H1 (cell line): ENCODE data around the gene SCN8A. TPM values are rescaled to one million over a fixed set of nuclear protein-coding genes. Genes with fewer than 3 reads are reported as not detected.

Source experiments
- CTCF ChIA-PET: fragments of 300-600 bp; sonication (Branson Sonifier 250); formaldehyde crosslinking; loops from one replicate; lab custom pipeline; 2021; ENCODE audit not compliant: partially characterized antibody; lab: Charles Lee
- POLR2A ChIA-PET: fragments of 300-600 bp; sonication (Branson Sonifier 250); formaldehyde crosslinking; loops from one replicate; lab custom pipeline; 2021; ENCODE audit warnings: inconsistent platforms; ENCODE audit not compliant: partially characterized antibody; lab: Charles Lee
- DNase-seq, 2 experiments: peaks; one replicate each; pipeline versions ENCODE4 v3.0.0 to v3.0.0-alpha.2; 2010 to 2022; ENCODE audit warnings: low spot score in 2 of 2, low read depth in 1 of 2, mixed read lengths in 1 of 2
- FAIRE-seq: peaks from 2 replicates; lab custom pipeline; 2011; peaks lifted over from hg19 to GRCh38; lab: Jason Lieb, UNC
- H2AFZ ChIP-seq: 2 replicates; pipeline ENCODE4 v1.8.1; 2012; ENCODE audit warnings: low read length, inconsistent platforms
- H2AK5ac ChIP-seq: 2 replicates; pipeline ENCODE4 v1.6.1; 2013; ENCODE audit warnings: low read depth, low read length
- H2BK120ac ChIP-seq: replicated peaks from 2 replicates; pipeline ENCODE3; 2013; ENCODE audit warnings: low read depth, low read length, inconsistent platforms
- H2BK12ac ChIP-seq: 2 replicates; pipeline ENCODE4 v1.6.1; 2013; ENCODE audit warnings: low read depth, low read length
- H2BK15ac ChIP-seq: 2 replicates; pipeline ENCODE4 v1.6.1; 2013; ENCODE audit warnings: low read length
- H2BK20ac ChIP-seq: 2 replicates; pipeline ENCODE4 v1.6.1; 2013; ENCODE audit warnings: low read length
- H2BK5ac ChIP-seq: 2 replicates; pipeline ENCODE4 v1.6.1; 2013; ENCODE audit warnings: low read depth, low read length
- H3K14ac ChIP-seq: 2 replicates; pipeline ENCODE4 v1.6.1; 2013; ENCODE audit warnings: inconsistent platforms; ENCODE audit not compliant: insufficient read length
- H3K18ac ChIP-seq: 2 replicates; pipeline ENCODE4 v1.6.1; 2013; ENCODE audit warnings: low read length; ENCODE audit errors: extremely low read depth
- H3K23ac ChIP-seq: 2 replicates; pipeline ENCODE4 v1.6.1; 2013; ENCODE audit warnings: inconsistent platforms; ENCODE audit not compliant: insufficient read length
- H3K23me2 ChIP-seq: 2 replicates; pipeline ENCODE4 v1.6.1; 2013; ENCODE audit warnings: low read depth, low read length
- H3K27ac ChIP-seq: 2 replicates; pipeline ENCODE4 v1.6.1; 2011; ENCODE audit warnings: low read depth, low read length, inconsistent platforms
- H3K27me3 ChIP-seq, 4 experiments: replicated peaks in 1 of 4; 1 replicate in 1 of 4; 2 replicates in 3 of 4; pipeline versions ENCODE4 v1.6.1 to v1.8.1; 2011 to 2013; ENCODE audit warnings: low read length in 3 of 4, mild to moderate bottlenecking in 3 of 4, inconsistent platforms in 2 of 4, mixed read lengths in 2 of 4, moderate library complexity in 1 of 4; ENCODE audit not compliant: control insufficient read depth in 3 of 4, insufficient read depth in 3 of 4; ENCODE audit errors: extremely low read depth in 1 of 4
- H3K36me3 ChIP-seq, 4 experiments: 2 replicates each; pipeline versions ENCODE4 v1.6.1 to v1.8.1; 2011 to 2013; ENCODE audit warnings: mild to moderate bottlenecking in 4 of 4, low read length in 3 of 4, moderate library complexity in 2 of 4, control low read depth in 1 of 4, inconsistent platforms in 1 of 4; ENCODE audit not compliant: insufficient read depth in 4 of 4, control insufficient read depth in 2 of 4
- H3K4ac ChIP-seq: replicated peaks from 2 replicates; pipeline ENCODE3; 2013; ENCODE audit warnings: low read length, low read depth, mixed read lengths, inconsistent platforms; ENCODE audit not compliant: insufficient read length
- H3K4me1 ChIP-seq, 4 experiments: replicated peaks in 1 of 4; 1 replicate in 1 of 4; 2 replicates in 3 of 4; pipeline versions ENCODE4 v1.6.1 to v1.8.1; 2011 to 2013; ENCODE audit warnings: low read length in 3 of 4, inconsistent platforms in 2 of 4, mixed read lengths in 1 of 4; ENCODE audit not compliant: insufficient read depth in 4 of 4, control insufficient read depth in 3 of 4
- H3K4me2 ChIP-seq, 2 experiments: 2 replicates each; pipeline versions ENCODE4 v1.6.1 to v1.8.1; 2011 to 2013; ENCODE audit warnings: low read depth in 2 of 2, low read length in 2 of 2, control low read depth in 1 of 2, inconsistent platforms in 1 of 2, mild to moderate bottlenecking in 1 of 2; ENCODE audit not compliant: insufficient read depth in 1 of 2
- H3K4me3 ChIP-seq, 4 experiments: fragments of 200-600, 300-600 bp in 1 of 4; sonication (generic), shearing (Covaris generic), sonication (Bioruptor Twin) in 1 of 4; 2 replicates each; pipeline versions ENCODE4 v1.5.1 to v1.8.1; 2011 to 2016; ENCODE audit warnings: low read length in 4 of 4, low read depth in 3 of 4, control low read depth in 2 of 4, inconsistent platforms in 2 of 4, mild to moderate bottlenecking in 2 of 4, mixed read lengths in 1 of 4, moderate library complexity in 1 of 4; ENCODE audit not compliant: insufficient read depth in 2 of 4; ENCODE audit errors: extremely low read depth in 1 of 4
- H3K56ac ChIP-seq: replicated peaks from 2 replicates; pipeline ENCODE3; 2013; ENCODE audit warnings: low read depth, mild to moderate bottlenecking, mixed read lengths, low read length, inconsistent platforms; ENCODE audit not compliant: insufficient read length
- H3K79me1 ChIP-seq: 2 replicates; pipeline ENCODE4 v1.6.1; 2013; ENCODE audit warnings: low read depth, low read length, control low read depth
- H3K79me2 ChIP-seq, 2 experiments: 2 replicates each; pipeline versions ENCODE4 v1.6.1 to v1.8.1; 2012 to 2013; ENCODE audit warnings: low read length in 2 of 2, mild to moderate bottlenecking in 2 of 2, inconsistent platforms in 1 of 2; ENCODE audit not compliant: insufficient read depth in 2 of 2, control insufficient read depth in 1 of 2
- H3K9ac ChIP-seq, 4 experiments: replicated peaks in 1 of 4; 1 replicate in 1 of 4; 2 replicates in 3 of 4; pipeline versions ENCODE4 v1.6.1 to v1.8.1; 2011 to 2013; ENCODE audit warnings: low read depth in 3 of 4, low read length in 3 of 4, control low read depth in 2 of 4, mild to moderate bottlenecking in 2 of 4, moderate library complexity in 2 of 4, inconsistent platforms in 1 of 4; ENCODE audit errors: extremely low read depth in 1 of 4
- H3K9me3 ChIP-seq, 2 experiments: 2 replicates each; pipeline versions ENCODE4 v1.6.1 to v1.8.1; 2012 to 2013; ENCODE audit warnings: mild to moderate bottlenecking in 2 of 2, moderate library complexity in 2 of 2, control low read depth in 1 of 2, inconsistent platforms in 1 of 2, low read depth in 1 of 2, low read length in 1 of 2, mixed read lengths in 1 of 2; ENCODE audit not compliant: insufficient read depth in 2 of 2
- H4K20me1 ChIP-seq, 2 experiments: replicated peaks in 1 of 2; 2 replicates each; pipeline versions ENCODE3 to v1.8.1; 2011 to 2013; ENCODE audit warnings: inconsistent platforms in 2 of 2, low read length in 2 of 2, mild to moderate bottlenecking in 1 of 2; ENCODE audit not compliant: insufficient read depth in 2 of 2, control insufficient read depth in 1 of 2
- H4K5ac ChIP-seq: 2 replicates; pipeline ENCODE4 v1.6.1; 2013; ENCODE audit warnings: low read length, low read depth, mixed read lengths, inconsistent platforms; ENCODE audit not compliant: insufficient read length
- H4K8ac ChIP-seq: 2 replicates; pipeline ENCODE4 v1.8.0; 2013; ENCODE audit warnings: mild to moderate bottlenecking, moderate library complexity, low read length, inconsistent platforms; ENCODE audit not compliant: insufficient read depth; ENCODE audit errors: extremely low read depth
- H4K91ac ChIP-seq: replicated peaks from 2 replicates; pipeline ENCODE3; 2013; ENCODE audit warnings: low read length, mixed read lengths, inconsistent platforms; ENCODE audit not compliant: insufficient read length
- WGBS, 2 experiments: shearing (Covaris generic) in 1 of 2; methylation state at CpG; one replicate each; pipeline versions ENCODE4 v1.1.6 to v1.1.7; 2013 to 2015; ENCODE audit warnings: low lambda C conversion rate in 2 of 2, mixed read lengths in 2 of 2, inconsistent platforms in 1 of 2, low coverage in 1 of 2, missing lambda C conversion rate in 1 of 2; ENCODE audit not compliant: insufficient replicate concordance in 2 of 2, insufficient coverage in 1 of 2, insufficient read length in 1 of 2; ENCODE audit errors: extremely low coverage in 1 of 2, missing lambda C conversion rate in 1 of 2; 5-methylcytosine and 5-hydroxymethylcytosine counted together
- polyA plus RNA-seq, 7 experiments: library from polyadenylated mRNA; depleted of rRNA in 3 of 7; stranded (reverse) in 5 of 7; unstranded in 2 of 7; fragments of >200 nt in 5 of 7; fragments of 200-250 nt in 2 of 7; gene quantifications; 1 replicate in 5 of 7; 2 replicates in 1 of 7; 4 replicates in 1 of 7; pipeline versions ENCODE4 v1.2.1 to v1.2.3, GENCODE V29; 2011 to 2013; ENCODE audit warnings: missing spikeins in 2 of 7, mixed read lengths in 2 of 7
- total RNA-seq: library from RNA; stranded (reverse); fragmentation: NEBNext Ultra II Directional; extraction: Animal tissue kit (Norgen Biotek cat#: 25700); gene quantifications from 2 replicates; pipeline ENCODE4 v1.2.1, GENCODE V29; 2021

The SCN8A gene
- total and polyA plus RNA-seq, 2 of the 8 experiments (the other 6 are each of a cell fraction or from before 2014, with no cell fraction given): 6.3 to 10.7 TPM

GRCh38 chr12:51793201-51793600 is 202.2 kb downstream of the SCN8A start:
- H2AFZ ChIP-seq: no peak overlapping the region
- no peak overlapping the region for H3K27ac ChIP-seq
- POLR2A ChIA-PET: interaction anchor here (0.8 kb wide), 1 partner anchor 9 kb away, joined by 3 read pairs; no protein-coding TSS in a partner anchor
- DNase-seq (no peak), FAIRE-seq (no peak)
- H3K4me1 ChIP-seq: no peaks in the 10 kb centered on the region
- no peak overlapping the region for H3K4me3 ChIP-seq
- H3K9ac ChIP-seq: no peak overlapping the region
- H4K5ac ChIP-seq: no peak overlapping the region
- H3K79me2 ChIP-seq: no peaks in the 10 kb centered on the region
- no peak overlapping the region for H4K91ac ChIP-seq
- no peak overlapping the region for H2BK120ac ChIP-seq
- H4K8ac ChIP-seq: no peak overlapping the region
- H2BK12ac ChIP-seq: no peak overlapping the region
- H3K9me3 ChIP-seq: no peaks in the 10 kb centered on the region
- no peaks in the 10 kb centered on the region for H4K20me1 ChIP-seq
- no peak overlapping the region for H2BK15ac ChIP-seq
- H2BK20ac ChIP-seq: no peak overlapping the region
- H3K18ac ChIP-seq: no peak overlapping the region
- no peak overlapping the region for H3K4ac ChIP-seq
- H3K14ac ChIP-seq: no peak overlapping the region
- no peak overlapping the region for H3K56ac ChIP-seq
- CTCF ChIA-PET: interaction anchor here (1.1 to 2.6 kb wide), 5 partner anchors 17 to 37 kb away, joined by 3 to 16 read pairs (median 4); a partner anchor contains a TSS
- H3K27me3 ChIP-seq: no peaks in the 10 kb centered on the region
- H2BK5ac ChIP-seq: no peak overlapping the region
- peaks cover 0 to 20% (median 7%) of the 10 kb centered on the region in 4 experiments; a peak in 6 of 8 replicates for H3K36me3 ChIP-seq
- 100% methylated on average over 1 of the region's 1 CpG; no CpG with 5 or more reads in 1 of the 2 experiments for WGBS, 2 experiments
- H3K23me2 ChIP-seq: no peaks in the 10 kb centered on the region
- H3K23ac ChIP-seq: no peak overlapping the region
- H2AK5ac ChIP-seq: no peak overlapping the region
- no peaks in the 10 kb centered on the region for H3K79me1 ChIP-seq
- no peak overlapping the region for H3K4me2 ChIP-seq
